ENCODE data around the gene SYNGR4. TPM values are rescaled to one million over a fixed set of nuclear protein-coding genes. Genes with fewer than 3 reads are reported as not detected.

The SYNGR4 gene
- total RNA-seq, 4 donors from 2014 or later = not detected

GRCh38 chr19:48321372-48321621 is 42.9 kb upstream of the SYNGR4 start:
- Histone ChIP-seq H3K4me3 (peak overlapping the region; percentile 50 to 70 (median 67)), H3K27me3 (no peaks in the 10 kb centered on the region), H3K4me1 (peaks cover 0 to 37% (median 23%) of the 10 kb centered on the region in 4 donors), H3K36me3 (no peaks in the 10 kb centered on the region), H3K9me3 (no peaks in the 10 kb centered on the region), H3K27ac (peak overlapping the region; percentile 96 to 99 (median 97))
- TF ChIP-seq, protein P1, sequence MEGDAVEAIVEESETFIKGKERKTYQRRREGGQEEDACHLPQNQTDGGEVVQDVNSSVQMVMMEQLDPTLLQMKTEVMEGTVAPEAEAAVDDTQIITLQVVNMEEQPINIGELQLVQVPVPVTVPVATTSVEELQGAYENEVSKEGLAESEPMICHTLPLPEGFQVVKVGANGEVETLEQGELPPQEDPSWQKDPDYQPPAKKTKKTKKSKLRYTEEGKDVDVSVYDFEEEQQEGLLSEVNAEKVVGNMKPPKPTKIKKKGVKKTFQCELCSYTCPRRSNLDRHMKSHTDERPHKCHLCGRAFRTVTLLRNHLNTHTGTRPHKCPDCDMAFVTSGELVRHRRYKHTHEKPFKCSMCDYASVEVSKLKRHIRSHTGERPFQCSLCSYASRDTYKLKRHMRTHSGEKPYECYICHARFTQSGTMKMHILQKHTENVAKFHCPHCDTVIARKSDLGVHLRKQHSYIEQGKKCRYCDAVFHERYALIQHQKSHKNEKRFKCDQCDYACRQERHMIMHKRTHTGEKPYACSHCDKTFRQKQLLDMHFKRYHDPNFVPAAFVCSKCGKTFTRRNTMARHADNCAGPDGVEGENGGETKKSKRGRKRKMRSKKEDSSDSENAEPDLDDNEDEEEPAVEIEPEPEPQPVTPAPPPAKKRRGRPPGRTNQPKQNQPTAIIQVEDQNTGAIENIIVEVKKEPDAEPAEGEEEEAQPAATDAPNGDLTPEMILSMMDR (IDR thresholded peaks at IDR 0.05) = no peak
- no peak for TF ChIP-seq POLR2A (IDR thresholded peaks at IDR 0.05)
- DNase-seq = peak; percentile 99 to 100 (median 100)

DNA sequence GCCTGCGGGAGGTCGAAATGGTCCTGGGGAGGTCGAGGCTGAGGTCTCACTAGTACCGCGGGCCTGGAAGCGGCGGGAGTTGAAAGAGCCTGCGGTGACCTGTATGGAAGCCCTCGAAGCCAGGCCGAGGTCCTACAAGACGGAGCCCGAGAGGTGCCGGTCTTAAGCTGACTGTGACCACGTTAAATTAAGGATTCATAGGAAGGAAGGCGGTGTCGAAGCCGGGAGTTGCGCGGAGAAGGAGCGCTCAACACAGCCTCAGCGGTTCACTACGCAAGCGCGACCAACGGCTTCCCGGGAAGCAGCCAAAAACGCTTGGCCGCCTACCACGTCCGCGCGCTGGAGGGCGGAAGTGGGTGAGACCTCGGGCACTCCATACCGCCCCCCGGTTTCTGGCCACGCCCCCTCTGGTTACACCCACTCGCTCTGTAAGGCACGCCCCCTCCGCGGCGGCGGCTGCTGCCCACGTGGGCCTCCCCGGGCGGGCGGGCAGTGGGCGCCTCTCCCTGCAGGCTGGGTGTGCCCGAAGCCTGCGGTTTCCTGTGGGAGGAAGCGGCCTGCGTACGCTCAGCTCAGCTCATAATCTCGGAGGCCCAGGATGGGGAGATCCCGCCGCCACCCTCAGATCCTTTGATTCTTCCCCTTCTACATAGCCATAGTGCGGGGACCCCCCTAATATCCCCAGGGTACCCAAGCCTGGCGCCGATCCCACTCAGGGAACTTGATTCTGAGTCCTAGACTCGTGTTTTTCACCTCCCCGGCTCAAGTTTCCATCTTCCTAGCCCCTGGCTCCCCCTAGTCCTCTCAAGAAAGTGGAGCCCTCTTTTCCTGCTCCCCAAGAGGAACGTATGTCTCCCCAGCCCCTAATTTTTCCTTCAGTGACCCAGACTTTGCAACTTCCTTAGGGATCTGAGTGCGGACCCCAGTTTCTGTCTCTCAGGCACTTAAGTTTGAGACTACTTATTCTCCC is 42.3 kb upstream of the SYNGR4 start:
- Histone ChIP-seq H3K27me3 (no peaks in the 10 kb centered on the region), H3K27ac (peak overlapping the region; percentile 96 to 99 (median 97)), H3K9me3 (no peaks in the 10 kb centered on the region), H3K4me3 (peak overlapping the region; percentile 50 to 70 (median 67)), H3K4me1 (peaks cover 0 to 43% (median 28%) of the 10 kb centered on the region in 4 donors), H3K36me3 (no peaks in the 10 kb centered on the region)
- peak; percentile 99 to 100 (median 100) for DNase-seq
- peak; percentile 74 to 80 for TF ChIP-seq POLR2A (IDR thresholded peaks at IDR 0.05)
- TF ChIP-seq, protein P1 (IDR thresholded peaks at IDR 0.05) = peak in 1 of 6 experiments; percentile 11

- TF ChIP-seq, protein P1 (IDR thresholded peaks at IDR 0.05) = no peak
- peak in 1 of 2 donors; percentile 38 for TF ChIP-seq POLR2A (IDR thresholded peaks at IDR 0.05)
Measured at GRCh38 chr19:48325265-48325910, 38.8 kb upstream of the SYNGR4 start, which contains the start of gene EMP3. EMP3 (plus strand) TSS chr19:48325552; CDS start chr19:48326845, 1,293 bp downstream.

GRCh38 chr19:48329167-48329891 is 34.8 kb upstream of the SYNGR4 start:
- peak in 2 of 3 donors; percentile 54 to 65 for DNase-seq
- Histone ChIP-seq H3K9me3 (no peaks in the 10 kb centered on the region), H3K36me3 (no peaks in the 10 kb centered on the region), H3K4me3 (peak overlapping the region in 3 of 4 donors; percentile 7 to 69 (median 53)), H3K27ac (peak overlapping the region; percentile 80 to 95 (median 88)), H3K27me3 (no peaks in the 10 kb centered on the region), H3K4me1 (peaks cover 6 to 49% (median 17%) of the 10 kb centered on the region in 4 donors)
- TF ChIP-seq POLR2A (IDR thresholded peaks at IDR 0.05) = no peak
- TF ChIP-seq, protein P1 (IDR thresholded peaks at IDR 0.05) = no peak

More at GRCh38 chr19:48325265-48325910, 38.8 kb upstream of the SYNGR4 start, which contains the start of gene EMP3:
- no peaks in the 10 kb centered on the region for H3K36me3 ChIP-seq
- H3K27me3 ChIP-seq = no peaks in the 10 kb centered on the region
- H3K9me3 ChIP-seq = no peaks in the 10 kb centered on the region
- peaks cover 0 to 57% (median 30%) of the 10 kb centered on the region in 4 donors for H3K4me1 ChIP-seq
- H3K27ac ChIP-seq = peak within 1 kb of the TSS; percentile 84 to 96 (median 90)
- peak; percentile 69 to 89 (median 83) for DNase-seq
- peak within 1 kb of the TSS; percentile 47 to 56 (median 52) for H3K4me3 ChIP-seq

Measured in Peyer's patch (tissue), 4 donors.